GM19438 (cell line): ENCODE results near the gene MBP.
"Not testable (repeated sequence)": the region's sequence is repeated elsewhere in the genome, so short reads cannot be mapped to it uniquely, and the experiment has no call there.

Experiments
- ATAC-seq: cut with Tn5 transposase; IDR thresholded peaks from one replicate; pipeline ENCODE4 v1.9.1; 2021; ENCODE audit warnings: low read depth; ENCODE audit not compliant: unreplicated experiment

The MBP gene

DNA sequence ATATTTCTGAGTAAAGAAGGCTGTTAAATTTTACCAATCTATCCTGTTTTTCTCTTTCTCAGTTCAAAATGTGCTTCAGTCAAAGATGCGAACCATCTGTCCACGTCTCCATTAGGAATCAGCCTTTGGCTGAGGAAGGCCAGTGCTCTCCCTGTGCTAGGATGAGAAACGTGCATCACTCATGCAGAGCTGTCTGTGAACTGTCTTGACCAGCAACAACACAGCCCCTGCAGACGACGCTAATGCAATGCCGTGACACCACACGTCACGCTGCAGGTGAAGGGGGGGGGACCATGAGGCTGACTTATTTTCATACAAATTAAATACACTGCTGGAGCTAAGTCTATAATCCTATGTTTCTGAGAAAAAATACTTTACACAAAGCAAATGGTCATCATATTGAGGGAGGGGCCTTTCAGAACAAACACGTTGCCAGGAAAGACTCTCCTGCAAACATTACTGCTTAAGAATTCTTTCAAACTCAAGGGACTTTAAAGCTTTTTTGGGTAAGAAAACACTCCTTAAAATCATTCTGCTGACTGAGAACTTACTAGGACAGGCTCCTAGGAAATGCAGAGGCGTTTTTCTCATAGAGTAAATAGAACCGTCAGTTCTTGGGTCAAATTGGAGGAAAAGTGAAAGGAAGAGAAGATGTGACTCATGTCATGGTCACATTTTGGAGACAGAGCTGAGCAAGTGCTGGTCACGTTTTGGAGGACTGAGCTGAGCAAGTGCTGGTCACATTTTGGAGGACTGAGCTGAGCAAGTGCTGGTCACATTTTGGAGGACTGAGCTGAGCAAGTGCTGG is 97.0 kb downstream of the MBP start:
- ATAC-seq = no peak

DNA sequence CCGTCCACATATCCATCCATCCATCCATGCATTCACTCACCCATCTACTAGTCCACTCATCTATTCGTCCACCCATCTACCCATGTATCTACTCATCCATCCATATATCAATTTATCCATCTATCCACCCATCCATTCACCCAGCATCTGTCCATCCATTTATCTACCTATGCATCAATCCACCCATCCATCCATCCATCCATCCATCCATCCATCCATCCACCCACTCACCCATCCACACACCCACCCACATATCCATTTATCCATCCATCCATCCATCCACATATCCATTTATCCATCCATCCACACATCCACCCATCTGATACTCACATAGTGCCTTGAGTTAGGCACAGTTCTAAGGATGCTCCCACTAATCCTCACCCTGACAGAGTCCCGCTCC is 99.0 kb downstream of the MBP start:
- no peak for ATAC-seq

DNA sequence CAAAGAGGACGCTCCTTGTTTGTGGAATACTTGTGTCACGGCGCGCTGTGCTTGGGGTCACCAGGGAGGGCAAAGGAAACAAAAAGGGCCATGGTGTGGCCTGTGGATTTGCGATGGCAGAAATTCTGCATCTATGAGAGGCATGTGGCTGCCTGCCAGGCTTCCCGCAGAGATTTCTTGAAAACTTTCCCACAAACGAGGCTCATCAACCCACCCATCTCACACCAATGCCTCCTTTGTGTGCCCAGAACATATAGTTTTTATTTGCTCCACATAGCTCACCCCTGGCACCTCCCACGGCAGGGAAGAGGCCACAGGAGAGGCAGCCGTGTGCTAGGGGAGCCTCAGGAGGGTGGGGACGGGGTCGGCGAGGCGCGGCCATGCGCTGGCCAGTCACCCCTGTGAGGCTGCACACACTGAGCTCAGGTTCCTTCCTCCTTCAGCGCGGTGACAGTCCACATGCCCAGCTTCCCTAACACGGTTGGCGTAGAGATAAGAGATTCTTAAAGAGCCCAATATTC is 100.3 kb downstream of the MBP start:
- no peak for ATAC-seq

DNA sequence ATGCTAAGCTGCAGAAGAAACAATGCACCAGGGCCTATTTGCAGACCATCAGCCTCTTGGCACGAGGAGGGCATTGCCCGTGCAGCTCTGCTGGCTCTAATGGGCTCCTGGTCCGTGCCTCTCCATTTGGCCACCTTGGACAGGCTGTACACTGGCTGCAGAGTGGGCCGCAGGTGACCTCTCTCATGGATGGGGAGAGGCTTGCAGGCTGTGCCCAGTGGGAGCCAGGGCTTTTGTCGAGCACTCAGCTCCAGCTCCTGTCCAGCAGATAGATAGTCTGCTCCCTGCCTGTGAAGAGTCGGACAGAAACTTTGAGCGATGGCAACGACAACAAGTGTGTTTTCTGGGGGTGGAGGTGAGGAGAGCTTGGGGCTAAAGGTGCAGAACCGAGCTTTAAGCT is 100.9 kb downstream of the MBP start:
- ATAC-seq = no peak

DNA sequence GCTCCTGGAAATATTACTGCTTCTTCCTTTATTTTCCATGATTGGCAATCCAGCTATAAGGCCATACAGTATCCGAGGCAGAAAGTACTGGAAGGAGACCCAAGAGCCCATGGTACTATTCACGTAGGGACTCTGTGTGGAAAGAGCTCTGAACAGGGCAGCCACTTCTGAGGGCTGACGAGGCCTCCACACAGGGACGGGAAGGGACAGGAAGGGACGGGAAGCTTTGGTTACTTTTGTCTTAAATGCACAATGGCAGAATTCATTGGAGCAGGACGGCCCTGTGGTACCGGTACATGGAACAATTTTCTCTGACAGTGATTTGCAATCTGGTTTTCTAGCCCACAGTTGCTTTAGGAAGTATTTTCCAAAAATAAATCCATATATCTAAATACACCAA is 102.4 kb downstream of the MBP start:
- ATAC-seq = no peak

DNA sequence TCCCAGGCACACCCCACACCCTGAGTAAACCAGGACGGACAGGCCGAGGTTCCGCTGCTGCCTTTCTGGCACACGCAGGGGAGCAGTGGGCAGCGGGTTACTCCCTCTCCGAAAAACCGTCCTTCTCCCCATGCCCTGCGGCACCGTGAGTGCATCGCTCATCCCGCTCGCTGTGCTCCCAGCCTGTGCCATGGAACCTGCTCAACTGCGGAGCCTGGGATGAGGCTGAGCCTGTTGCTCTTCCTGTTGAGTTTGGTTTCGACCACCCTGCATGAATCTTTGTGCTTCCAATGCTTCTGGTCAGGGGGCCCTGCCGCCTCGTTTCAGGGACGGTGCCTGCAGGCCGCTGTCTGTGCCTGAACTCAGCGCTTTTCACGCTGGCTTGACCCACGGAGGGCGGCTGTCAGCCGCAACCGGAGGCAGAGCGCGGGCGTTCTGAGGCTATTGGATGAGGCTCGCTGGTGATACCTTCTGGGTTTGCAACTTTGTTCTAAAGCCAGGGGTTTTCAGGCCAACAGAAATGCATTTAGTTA is 106.7 kb downstream of the MBP start:
- ATAC-seq = no peak

DNA sequence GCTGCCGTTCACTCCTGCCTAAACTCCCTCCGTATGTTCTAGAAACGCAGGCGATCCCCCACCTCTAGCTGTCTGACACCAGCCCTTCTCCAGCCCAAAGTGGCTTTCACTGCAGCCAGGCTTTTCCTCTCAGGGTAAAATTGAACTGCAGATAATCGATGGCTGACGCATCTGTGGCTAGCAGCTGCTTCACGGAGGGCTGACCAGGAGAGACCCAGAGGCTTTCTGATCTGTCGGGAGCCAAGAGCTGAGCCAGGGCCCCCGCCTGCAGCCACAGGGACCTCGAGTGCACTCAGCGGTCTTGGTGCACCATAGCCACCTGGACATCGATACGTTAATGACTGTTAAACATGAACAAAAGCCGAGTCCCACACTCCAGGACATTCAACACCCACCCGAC is 107.5 kb downstream of the MBP start:
- ATAC-seq = no peak

DNA sequence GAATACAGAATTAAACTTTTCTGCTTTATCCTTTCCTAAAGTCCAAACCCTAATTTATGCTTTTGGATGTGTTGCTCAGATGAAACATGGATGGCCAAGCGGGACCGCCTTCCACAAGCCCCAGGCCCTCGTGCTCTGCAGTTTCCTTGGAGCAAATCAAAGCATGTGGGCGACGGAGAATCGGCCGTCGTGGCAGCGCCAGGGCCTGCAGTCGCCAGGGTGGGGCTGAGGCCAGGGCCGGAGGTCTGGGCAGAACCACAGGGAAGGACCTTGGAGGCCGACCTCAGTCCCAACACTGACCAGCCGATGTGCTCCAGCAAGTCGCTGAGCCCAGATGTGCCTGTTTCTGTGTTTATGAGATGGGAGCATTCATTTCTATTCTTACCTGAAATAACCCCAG is 108.1 kb downstream of the MBP start:
- no peak for ATAC-seq

DNA sequence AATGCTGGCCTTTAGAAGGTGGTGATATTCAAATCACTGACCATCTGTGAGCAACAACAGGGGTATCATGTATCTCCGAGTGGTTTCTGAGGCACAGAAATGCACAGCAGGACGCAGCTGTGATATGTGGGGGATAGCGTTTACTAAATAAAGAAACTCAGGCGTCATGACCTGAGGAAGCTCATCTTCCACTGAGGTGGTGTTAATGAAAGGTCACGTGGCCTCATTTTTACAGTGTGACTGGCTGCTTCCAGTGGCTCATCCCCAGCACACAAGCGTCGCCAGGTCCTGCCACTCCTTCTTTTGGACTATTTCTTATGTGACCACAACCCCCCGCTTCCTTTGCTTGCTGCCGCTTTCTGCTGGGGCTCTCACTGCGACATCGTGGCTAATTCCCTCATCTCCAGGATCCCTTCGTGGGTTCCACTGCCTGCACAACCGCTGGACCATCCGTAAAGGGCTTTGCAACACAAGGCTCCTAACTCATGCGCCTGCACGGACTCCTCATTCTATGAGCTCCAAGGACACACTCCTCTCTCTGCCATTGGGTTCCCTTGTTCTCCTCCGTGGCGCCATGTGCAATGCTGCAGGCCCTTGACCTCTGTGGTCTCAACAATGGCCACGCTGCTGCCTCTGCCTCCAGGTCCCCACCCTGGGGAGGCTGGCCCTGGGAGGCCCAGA is 109.3 kb downstream of the MBP start:
- ATAC-seq = peak; percentile 58

DNA sequence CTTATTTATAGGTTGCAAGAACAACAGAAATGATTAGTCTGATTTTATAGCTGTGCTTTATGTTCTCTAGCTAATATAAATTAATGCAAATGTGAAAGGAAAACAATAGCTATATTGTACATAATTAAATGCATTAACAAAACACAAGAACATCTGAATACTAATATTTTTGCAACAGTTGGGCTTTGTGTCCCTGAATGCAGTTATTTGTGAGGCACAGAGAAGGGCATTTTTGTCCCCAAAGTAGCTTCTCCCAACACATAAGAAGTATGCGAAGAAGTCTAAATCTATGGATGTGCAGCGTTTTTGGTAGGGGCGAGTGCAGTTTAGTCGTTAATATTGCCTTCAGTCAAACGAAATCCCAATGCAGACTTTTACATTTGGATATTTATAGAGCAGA is 110.0 kb downstream of the MBP start:
- no peak for ATAC-seq

DNA sequence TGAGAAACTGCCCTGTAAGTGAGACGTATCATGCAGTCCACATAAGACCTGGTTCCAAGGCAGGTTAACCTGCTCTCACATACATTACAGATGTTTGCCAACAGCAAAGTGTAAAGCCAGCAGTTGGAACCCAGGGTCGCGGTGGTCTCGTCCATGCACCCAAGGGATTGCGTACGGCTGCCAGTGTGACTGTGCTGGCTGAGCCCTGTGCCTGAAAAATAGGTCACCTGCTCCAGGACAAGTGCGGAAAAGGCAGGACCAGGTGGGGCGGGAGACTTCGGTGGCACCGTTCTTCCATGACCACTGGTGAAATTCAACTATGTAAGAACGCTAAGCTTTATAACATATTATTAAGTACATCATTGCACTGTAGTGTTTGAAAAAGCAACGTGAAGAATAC is 110.5 kb downstream of the MBP start:
- no peak for ATAC-seq

DNA sequence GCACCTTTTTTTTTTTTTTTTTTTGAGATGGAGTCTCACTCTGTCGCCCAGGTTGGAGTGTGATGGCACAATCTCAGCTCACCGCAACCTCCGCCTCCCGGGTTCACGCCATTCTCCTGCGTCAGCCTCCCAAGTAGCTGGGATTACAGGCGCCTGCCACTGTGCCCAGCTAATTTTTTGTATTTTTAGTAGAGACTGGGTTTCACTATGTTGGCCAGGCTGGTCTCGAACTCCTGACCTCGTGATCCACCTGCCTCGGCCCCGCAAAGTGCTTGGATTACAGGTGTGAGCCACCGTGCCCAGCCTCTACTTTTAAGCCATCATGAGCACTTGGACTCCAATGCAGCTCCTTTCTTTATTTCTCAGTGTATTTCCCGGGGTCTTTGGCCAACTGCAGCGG is 111.1 kb downstream of the MBP start:
- not testable (repeated sequence) for ATAC-seq

DNA sequence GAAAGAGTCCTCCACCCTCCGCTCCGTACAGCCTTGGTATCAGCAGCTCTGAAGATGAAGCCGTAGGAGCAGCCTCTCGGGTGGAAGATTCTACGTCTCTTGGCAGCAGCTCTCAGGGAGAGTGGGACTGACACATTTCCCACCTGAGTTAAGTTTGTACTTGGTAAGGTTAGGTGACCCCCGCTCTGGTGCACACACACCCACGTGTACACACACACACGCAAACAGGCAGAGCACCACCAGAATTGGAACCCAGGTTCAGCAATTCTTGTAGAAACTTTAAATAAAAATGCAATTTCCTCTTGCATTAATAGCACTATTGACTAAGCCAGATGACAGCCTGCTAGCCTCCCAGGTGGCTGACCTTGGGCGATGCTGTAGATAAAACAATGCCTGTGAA is 111.5 kb downstream of the MBP start:
- ATAC-seq = no peak

DNA sequence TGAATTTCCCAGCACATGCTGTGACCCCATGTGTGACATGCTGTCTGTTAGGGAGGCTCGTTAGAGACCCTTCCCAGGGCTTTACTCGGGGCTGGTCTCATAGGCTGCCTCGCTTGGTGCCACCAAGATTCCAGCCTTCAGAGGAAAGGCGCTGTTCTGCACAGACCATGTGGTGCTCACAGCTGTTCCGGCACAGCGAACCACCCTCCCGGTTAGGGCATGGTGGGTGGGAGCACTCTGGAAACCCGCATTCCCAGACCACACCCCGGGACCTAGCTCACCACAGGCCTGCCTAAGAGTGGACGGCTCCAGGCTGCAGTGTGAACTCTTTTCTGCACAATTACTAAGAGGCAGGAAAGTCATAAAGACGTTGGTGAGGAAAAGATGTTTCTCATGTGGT is 112.0 kb downstream of the MBP start:
- ATAC-seq = no peak

DNA sequence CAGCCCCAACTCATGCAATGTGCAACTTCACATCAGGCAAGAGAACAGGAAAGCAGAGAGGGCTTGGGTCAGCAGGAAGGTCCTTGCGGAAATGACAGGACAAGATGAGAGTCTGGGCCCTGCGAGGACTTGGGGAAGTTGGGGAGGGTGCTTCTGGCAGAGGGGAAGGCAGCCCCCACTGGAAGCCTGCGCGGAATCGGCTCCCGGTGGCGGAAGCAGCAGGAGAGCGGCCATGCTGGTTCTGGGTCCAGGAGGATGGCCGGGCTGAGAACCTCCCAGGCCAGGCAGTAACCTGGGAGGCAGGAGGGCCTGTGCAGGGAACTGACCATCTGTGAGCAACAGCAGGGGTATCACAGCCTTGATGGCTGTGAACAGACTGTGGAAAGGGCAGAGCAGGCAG is 112.9 kb downstream of the MBP start:
- no peak for ATAC-seq

DNA sequence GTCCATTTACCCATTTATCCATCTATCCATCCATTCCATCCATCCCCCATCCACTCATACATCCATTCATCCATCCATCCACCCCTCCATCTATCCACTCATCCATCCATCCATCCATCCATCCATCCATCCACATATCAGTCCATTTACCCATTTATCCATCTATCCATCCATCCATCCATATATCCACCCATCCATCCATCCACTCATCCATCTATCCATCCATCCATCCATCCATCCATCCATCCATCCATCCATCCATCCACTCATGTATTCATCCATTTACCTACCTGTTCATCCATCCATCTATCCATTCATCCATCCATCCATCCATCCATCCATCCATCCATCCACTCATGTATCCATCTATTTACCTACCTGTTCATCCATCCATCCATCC is 113.9 kb downstream of the MBP start:
- not testable (repeated sequence) for ATAC-seq

DNA sequence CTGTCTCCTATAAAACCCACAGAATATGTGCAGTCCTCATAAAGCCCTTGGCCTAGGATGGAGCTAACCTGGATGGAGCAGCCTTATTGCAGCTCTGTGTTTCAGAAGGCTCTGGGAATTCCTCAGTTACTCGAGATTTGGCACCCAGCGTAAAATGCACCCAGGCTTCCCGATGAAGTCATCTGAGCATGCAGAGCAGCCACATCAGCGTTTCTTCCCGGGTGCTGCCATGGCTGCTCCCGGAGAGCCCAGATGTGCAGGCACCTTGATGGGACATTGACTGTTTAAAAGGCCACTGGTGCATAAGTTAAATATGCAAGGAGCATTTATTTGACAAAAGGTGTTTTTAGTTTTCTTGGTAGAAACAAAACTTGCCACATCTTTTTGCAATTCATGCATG is 115.2 kb downstream of the MBP start:
- ATAC-seq = no peak

DNA sequence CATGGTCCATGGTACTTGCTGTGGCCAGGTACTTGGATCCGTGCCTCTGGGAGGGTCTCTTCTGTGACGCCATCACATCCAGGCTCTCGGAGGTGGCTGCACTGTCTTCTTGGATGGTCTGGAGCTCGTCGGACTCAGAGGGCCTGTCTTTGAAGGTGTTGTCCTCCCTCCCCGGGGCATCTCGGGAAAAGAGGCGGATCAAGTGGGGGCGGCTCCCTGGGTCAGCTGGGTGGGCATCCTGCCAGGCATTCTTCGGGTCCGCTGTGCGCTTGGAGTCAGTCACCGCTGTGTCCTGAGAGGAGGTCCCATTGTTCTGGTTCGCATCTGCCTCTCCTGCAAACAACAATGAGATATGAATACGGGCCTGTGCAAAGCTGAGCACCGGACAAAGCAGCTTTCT is 115.6 kb downstream of the MBP start:
- no peak for ATAC-seq

DNA sequence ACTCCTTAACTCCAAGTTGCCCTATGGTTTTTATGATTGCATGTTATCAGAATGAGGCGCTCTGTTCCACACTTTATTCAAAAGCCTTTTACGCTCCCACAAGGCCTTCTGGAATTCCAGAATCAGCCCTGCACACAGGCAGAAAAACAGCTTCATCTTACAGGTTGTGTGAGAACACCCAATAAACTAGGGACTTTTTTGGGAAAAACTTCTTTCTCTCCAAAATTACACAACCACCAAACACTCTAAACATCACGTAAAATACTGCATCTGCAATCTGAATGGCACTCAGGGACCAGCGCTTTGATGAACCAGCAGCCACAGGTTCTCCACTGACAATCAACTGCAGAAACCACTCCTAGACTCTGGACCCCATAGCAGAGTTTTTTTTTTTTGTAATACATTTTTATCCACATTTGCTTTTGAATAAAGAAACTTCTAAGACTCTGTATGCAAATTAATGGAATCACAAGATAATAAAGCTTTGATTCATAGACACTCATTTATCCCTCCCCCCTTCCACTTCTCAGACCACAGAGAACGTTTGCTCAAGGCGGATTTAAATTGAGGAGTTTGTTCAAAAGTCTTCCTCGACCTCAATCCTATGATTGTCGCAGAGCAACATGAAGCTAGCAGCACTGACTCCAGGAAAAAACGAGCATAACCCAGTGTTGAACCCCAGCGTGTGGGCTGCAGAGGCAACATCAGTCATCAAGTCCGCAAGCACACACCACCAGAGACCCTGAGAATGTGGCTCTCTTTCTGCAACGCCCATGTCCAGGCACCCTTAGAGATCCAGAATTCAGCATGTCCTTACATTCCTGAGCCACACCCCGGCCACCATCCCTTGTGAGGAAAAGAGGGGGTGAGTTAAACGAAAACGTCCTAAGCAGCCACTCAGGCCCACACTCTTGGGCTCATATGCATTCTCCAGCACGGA is 116.5 kb downstream of the MBP start:
- ATAC-seq = no peak

DNA sequence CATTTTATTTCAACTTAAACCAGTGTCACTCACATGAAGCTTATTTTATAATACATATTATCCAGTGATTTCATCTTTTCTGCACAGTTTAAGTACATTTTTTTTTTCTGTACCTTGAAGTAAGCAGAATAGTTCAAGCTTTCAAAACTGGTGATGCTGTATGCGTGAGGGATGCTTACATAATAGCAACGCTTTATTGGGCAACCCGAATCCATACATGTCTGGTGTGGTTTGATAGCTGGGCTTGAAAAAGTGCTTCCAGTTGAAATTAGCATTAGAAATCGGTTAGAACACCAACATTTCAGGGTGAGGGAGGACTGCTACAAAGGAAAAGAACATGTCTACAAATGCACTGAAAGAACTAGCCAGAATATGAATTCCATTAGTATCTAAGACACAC is 117.4 kb downstream of the MBP start:
- ATAC-seq = no peak

DNA sequence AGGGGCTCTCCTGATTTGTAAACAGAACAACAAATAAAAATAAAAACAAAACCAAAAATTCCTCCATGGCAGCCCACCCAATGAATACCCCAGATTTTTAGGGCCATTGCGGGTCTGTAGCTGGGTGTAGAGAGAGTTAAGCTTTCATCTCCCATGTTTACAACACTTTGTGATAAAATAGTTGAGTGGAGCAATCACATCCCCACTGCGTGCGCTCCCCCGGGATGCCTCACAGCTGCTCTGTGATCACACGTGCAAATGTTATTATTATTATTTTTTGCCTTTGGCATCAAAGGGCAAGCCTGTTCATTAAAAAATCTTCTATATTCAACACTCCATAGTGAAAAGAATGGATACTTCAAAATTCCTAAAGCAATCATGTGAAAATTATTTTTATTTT is 118.0 kb downstream of the MBP start:
- ATAC-seq = no peak
